GM23338 (cell line): ENCODE measurements around the gene UBAP2. TPM values are rescaled to one million over a fixed set of nuclear protein-coding genes. Genes with fewer than 3 reads are reported as not detected.

Experiments used
- ATAC-seq: fragments of 200-7000 bp; cut with Tn5 transposase; 3 replicates; pipeline ENCODE4 v1.9.1; 2020
- DNase-seq: peaks from one replicate; pipeline ENCODE4 v3.0.0-alpha.2; 2015; ENCODE audit warnings: low spot score
- H2AFZ ChIP-seq: fragments of 200-600 bp; sonication (generic); 2 replicates; pipeline ENCODE4 v1.8.0; 2016; ENCODE audit warnings: antibody characterized with exemption, mild to moderate bottlenecking, moderate library complexity
- H3F3A ChIP-seq: fragments of 200-600 bp; sonication (generic); replicated peaks from 2 replicates; pipeline ENCODE4 v1.8.0; 2017; ENCODE audit warnings: antibody characterized with exemption, mixed run types, low read depth
- H3K27ac ChIP-seq: fragments of 200-600 bp; sonication (generic); 2 replicates; pipeline ENCODE4 v1.6.1; 2016; ENCODE audit warnings: low read depth
- H3K27me3 ChIP-seq: fragments of 200-600 bp; sonication (generic); 2 replicates; pipeline ENCODE4 v1.8.0; 2016; ENCODE audit warnings: mild to moderate bottlenecking, mixed run types, moderate library complexity; ENCODE audit not compliant: insufficient read depth
- H3K36me3 ChIP-seq: fragments of 200-600 bp; sonication (generic); 2 replicates; pipeline ENCODE4 v1.8.0; 2016; ENCODE audit warnings: mild to moderate bottlenecking; ENCODE audit not compliant: insufficient read depth
- H3K4me1 ChIP-seq: fragments of 200-600 bp; sonication (generic); 2 replicates; pipeline ENCODE4 v1.8.0; 2016; ENCODE audit warnings: mild to moderate bottlenecking, moderate library complexity; ENCODE audit not compliant: insufficient read depth
- H3K4me2 ChIP-seq: fragments of 200-600 bp; sonication (generic); 2 replicates; pipeline ENCODE4 v1.7.1; 2017; ENCODE audit warnings: mixed run types
- H3K4me3 ChIP-seq: fragments of 200-600 bp; sonication (generic); 2 replicates; pipeline ENCODE4 v1.6.1; 2016; ENCODE audit warnings: mixed run types
- H3K79me2 ChIP-seq: fragments of 200-600 bp; sonication (generic); replicated peaks from 2 replicates; pipeline ENCODE4 v1.8.0; 2017; ENCODE audit warnings: mild to moderate bottlenecking; ENCODE audit not compliant: insufficient read depth
- H3K9me2 ChIP-seq: fragments of 200-600 bp; sonication (generic); 2 replicates; pipeline ENCODE4 v1.8.0; 2017; ENCODE audit not compliant: insufficient read depth
- H4K20me1 ChIP-seq: fragments of 200-600 bp; sonication (generic); replicated peaks from 2 replicates; pipeline ENCODE4 v1.8.0; 2017; ENCODE audit warnings: mild to moderate bottlenecking; ENCODE audit not compliant: insufficient read depth
- H3K27ac Mint-ChIP-seq: 2 replicates; pipeline ENCODE4 v1.8.0; 2020; ENCODE audit warnings: inconsistent platforms, mild to moderate bottlenecking, moderate library complexity, mixed read lengths
- H3K27me3 Mint-ChIP-seq: 3 replicates; pipeline ENCODE4 v1.8.0; 2022; ENCODE audit warnings: low read depth, mild to moderate bottlenecking, moderate library complexity, mixed read lengths, inconsistent platforms; ENCODE audit not compliant: insufficient read depth, poor library complexity
- H3K36me3 Mint-ChIP-seq: 3 replicates; pipeline ENCODE4 v1.8.0; 2021; ENCODE audit warnings: low read depth, mild to moderate bottlenecking, inconsistent platforms, moderate library complexity, mixed read lengths
- H3K4me1 Mint-ChIP-seq: 3 replicates; pipeline ENCODE4 v1.8.0; 2020; ENCODE audit warnings: mild to moderate bottlenecking, inconsistent platforms, mixed read lengths
- H3K4me3 Mint-ChIP-seq: 3 replicates; pipeline ENCODE4 v1.8.0; 2021; ENCODE audit warnings: moderate library complexity, mild to moderate bottlenecking, inconsistent platforms, mixed read lengths
- H3K9me3 Mint-ChIP-seq: 3 replicates; pipeline ENCODE4 v1.8.0; 2020; ENCODE audit warnings: moderate library complexity, mild to moderate bottlenecking, inconsistent platforms, mixed read lengths
- CREB1 ChIP-seq: fragments of 250-450 bp; sonication (Bioruptor Pico); IDR thresholded peaks from 2 replicates; pipeline ENCODE4 v1.5.0; 2020; ENCODE audit warnings: low read depth, mild to moderate bottlenecking, moderate library complexity
- CTCF ChIP-seq, 2 experiments: fragments of 200-600 bp in 1 of 2; sonication (generic) in 1 of 2; conservative IDR thresholded peaks; 2 replicates each; pipeline versions ENCODE4 v1.5.1 to v1.6.1; 2016 to 2017; ENCODE audit warnings: antibody characterized with exemption in 2 of 2, low read depth in 2 of 2, mild to moderate bottlenecking in 2 of 2, moderate library complexity in 1 of 2
- ETS1 ChIP-seq: IDR thresholded peaks from 2 replicates; pipeline ENCODE4 v1.6.1; 2016; ENCODE audit warnings: antibody characterized with exemption
- EZH2 ChIP-seq: fragments of 200-600 bp; sonication (generic); IDR thresholded peaks from one replicate; pipeline ENCODE4 v1.8.0; 2017; ENCODE audit warnings: antibody characterized with exemption, mild to moderate bottlenecking, low read depth; ENCODE audit not compliant: unreplicated experiment
- EZH2phosphoT487 ChIP-seq: fragments of 200-600 bp; sonication (generic); IDR thresholded peaks from one replicate; pipeline ENCODE4 v1.8.1; 2018; ENCODE audit warnings: antibody characterized with exemption; ENCODE audit not compliant: unreplicated experiment
- JUNB ChIP-seq: IDR thresholded peaks from one replicate; pipeline ENCODE4 v1.6.1; 2016; ENCODE audit warnings: antibody characterized with exemption; ENCODE audit not compliant: unreplicated experiment
- NANOG ChIP-seq: IDR thresholded peaks from 2 replicates; pipeline ENCODE4 v1.6.1; 2016; ENCODE audit warnings: antibody characterized with exemption, borderline replicate concordance
- POLR2AphosphoS5 ChIP-seq: IDR thresholded peaks from 2 replicates; pipeline ENCODE4 v1.6.1; 2016; ENCODE audit warnings: antibody characterized with exemption, low read depth
- STAT1 ChIP-seq: IDR thresholded peaks from one replicate; pipeline ENCODE4 v1.6.1; 2016; ENCODE audit warnings: antibody characterized with exemption; ENCODE audit not compliant: unreplicated experiment
- ZNF114 ChIP-seq: fragments of 250-450 bp; sonication (Bioruptor Pico); IDR thresholded peaks from 2 replicates; pipeline ENCODE4 v1.5.0; 2020; ENCODE audit warnings: mild to moderate bottlenecking, moderate library complexity
- ZNF331 ChIP-seq: fragments of 250-450 bp; sonication (Bioruptor Pico); IDR thresholded peaks from 2 replicates; pipeline ENCODE4 v1.5.0; 2020; ENCODE audit warnings: low read depth, mild to moderate bottlenecking, moderate library complexity
- polyA plus RNA-seq: library from polyadenylated mRNA; unstranded; fragments of >200 nt; fragmentation: Nextera tagmentation; extraction: Ambion mirVana; gene quantifications from 2 replicates; pipeline ENCODE4 v1.2.1, GENCODE V29; 2016
- total RNA-seq: library from RNA; depleted of rRNA; stranded (reverse); fragments of >200 nt; shearing (Covaris generic); gene quantifications from 2 replicates; pipeline ENCODE4 v1.2.3, GENCODE V29; 2014
- TF ChIP-seq, protein P1 (sequence below): IDR thresholded peaks from one replicate; pipeline ENCODE4 v1.6.1; 2018; ENCODE audit warnings: antibody characterized with exemption; ENCODE audit not compliant: unreplicated experiment
- TF ChIP-seq, protein P2 (sequence below): fragments of 250-450 bp; sonication (Bioruptor Pico); IDR thresholded peaks from 2 replicates; pipeline ENCODE4 v1.5.0; 2020; ENCODE audit warnings: mild to moderate bottlenecking, moderate library complexity

Gene UBAP2
- total and polyA plus RNA-seq, 2 experiments from 2014 or later, result 47.4 to 56.4 TPM

GRCh38 chr9:33972698-33973097 is 76.0 kb downstream of the UBAP2 start:
- H3K4me2 ChIP-seq, result no peak overlapping the region
- peaks cover 49% of the 10 kb centered on the region for H3K36me3 Mint-ChIP-seq
- peaks cover 24% of the 10 kb centered on the region; the same call in 1 of the 2 replicates for H3K36me3 ChIP-seq
- H3F3A ChIP-seq, result no peaks in the 10 kb centered on the region
- no peak overlapping the region for H2AFZ ChIP-seq
- no peaks in the 10 kb centered on the region for H3K4me1 ChIP-seq
- H3K9me2 ChIP-seq, result no peaks in the 10 kb centered on the region
- H3K4me3 ChIP-seq, result no peak overlapping the region
- peaks cover 6% of the 10 kb centered on the region; the same call in 1 of the 2 replicates for H3K79me2 ChIP-seq
- no peak overlapping the region for H3K27ac Mint-ChIP-seq
- H3K27me3 Mint-ChIP-seq, result peaks cover 3% of the 10 kb centered on the region
- DNase-seq (no peak), ATAC-seq (no peak)
- no peaks in the 10 kb centered on the region for H3K9me3 Mint-ChIP-seq
- no peaks in the 10 kb centered on the region for H3K27me3 ChIP-seq
- no peaks in the 10 kb centered on the region; the same call in 1 of the 2 replicates for H4K20me1 ChIP-seq
- H3K4me1 Mint-ChIP-seq, result no peaks in the 10 kb centered on the region
- TF ChIP-seq, protein P1, sequence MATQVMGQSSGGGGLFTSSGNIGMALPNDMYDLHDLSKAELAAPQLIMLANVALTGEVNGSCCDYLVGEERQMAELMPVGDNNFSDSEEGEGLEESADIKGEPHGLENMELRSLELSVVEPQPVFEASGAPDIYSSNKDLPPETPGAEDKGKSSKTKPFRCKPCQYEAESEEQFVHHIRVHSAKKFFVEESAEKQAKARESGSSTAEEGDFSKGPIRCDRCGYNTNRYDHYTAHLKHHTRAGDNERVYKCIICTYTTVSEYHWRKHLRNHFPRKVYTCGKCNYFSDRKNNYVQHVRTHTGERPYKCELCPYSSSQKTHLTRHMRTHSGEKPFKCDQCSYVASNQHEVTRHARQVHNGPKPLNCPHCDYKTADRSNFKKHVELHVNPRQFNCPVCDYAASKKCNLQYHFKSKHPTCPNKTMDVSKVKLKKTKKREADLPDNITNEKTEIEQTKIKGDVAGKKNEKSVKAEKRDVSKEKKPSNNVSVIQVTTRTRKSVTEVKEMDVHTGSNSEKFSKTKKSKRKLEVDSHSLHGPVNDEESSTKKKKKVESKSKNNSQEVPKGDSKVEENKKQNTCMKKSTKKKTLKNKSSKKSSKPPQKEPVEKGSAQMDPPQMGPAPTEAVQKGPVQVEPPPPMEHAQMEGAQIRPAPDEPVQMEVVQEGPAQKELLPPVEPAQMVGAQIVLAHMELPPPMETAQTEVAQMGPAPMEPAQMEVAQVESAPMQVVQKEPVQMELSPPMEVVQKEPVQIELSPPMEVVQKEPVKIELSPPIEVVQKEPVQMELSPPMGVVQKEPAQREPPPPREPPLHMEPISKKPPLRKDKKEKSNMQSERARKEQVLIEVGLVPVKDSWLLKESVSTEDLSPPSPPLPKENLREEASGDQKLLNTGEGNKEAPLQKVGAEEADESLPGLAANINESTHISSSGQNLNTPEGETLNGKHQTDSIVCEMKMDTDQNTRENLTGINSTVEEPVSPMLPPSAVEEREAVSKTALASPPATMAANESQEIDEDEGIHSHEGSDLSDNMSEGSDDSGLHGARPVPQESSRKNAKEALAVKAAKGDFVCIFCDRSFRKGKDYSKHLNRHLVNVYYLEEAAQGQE, result no peak
- TF ChIP-seq JUNB (no peak), CTCF (conservative IDR thresholded peaks at IDR 0.05; ENCODE audit: low read depth in 2 of 2) (no peak), CREB1 (CRISPR knock-in tag) (no peak), ZNF331 (CRISPR knock-in tag) (no peak), ETS1 (no peak), ZNF114 (no peak), EZH2phosphoT487 (no peak), EZH2 (no peak), POLR2AphosphoS5 (no peak), STAT1 (no peak), NANOG (no peak)
- TF ChIP-seq, protein P2, sequence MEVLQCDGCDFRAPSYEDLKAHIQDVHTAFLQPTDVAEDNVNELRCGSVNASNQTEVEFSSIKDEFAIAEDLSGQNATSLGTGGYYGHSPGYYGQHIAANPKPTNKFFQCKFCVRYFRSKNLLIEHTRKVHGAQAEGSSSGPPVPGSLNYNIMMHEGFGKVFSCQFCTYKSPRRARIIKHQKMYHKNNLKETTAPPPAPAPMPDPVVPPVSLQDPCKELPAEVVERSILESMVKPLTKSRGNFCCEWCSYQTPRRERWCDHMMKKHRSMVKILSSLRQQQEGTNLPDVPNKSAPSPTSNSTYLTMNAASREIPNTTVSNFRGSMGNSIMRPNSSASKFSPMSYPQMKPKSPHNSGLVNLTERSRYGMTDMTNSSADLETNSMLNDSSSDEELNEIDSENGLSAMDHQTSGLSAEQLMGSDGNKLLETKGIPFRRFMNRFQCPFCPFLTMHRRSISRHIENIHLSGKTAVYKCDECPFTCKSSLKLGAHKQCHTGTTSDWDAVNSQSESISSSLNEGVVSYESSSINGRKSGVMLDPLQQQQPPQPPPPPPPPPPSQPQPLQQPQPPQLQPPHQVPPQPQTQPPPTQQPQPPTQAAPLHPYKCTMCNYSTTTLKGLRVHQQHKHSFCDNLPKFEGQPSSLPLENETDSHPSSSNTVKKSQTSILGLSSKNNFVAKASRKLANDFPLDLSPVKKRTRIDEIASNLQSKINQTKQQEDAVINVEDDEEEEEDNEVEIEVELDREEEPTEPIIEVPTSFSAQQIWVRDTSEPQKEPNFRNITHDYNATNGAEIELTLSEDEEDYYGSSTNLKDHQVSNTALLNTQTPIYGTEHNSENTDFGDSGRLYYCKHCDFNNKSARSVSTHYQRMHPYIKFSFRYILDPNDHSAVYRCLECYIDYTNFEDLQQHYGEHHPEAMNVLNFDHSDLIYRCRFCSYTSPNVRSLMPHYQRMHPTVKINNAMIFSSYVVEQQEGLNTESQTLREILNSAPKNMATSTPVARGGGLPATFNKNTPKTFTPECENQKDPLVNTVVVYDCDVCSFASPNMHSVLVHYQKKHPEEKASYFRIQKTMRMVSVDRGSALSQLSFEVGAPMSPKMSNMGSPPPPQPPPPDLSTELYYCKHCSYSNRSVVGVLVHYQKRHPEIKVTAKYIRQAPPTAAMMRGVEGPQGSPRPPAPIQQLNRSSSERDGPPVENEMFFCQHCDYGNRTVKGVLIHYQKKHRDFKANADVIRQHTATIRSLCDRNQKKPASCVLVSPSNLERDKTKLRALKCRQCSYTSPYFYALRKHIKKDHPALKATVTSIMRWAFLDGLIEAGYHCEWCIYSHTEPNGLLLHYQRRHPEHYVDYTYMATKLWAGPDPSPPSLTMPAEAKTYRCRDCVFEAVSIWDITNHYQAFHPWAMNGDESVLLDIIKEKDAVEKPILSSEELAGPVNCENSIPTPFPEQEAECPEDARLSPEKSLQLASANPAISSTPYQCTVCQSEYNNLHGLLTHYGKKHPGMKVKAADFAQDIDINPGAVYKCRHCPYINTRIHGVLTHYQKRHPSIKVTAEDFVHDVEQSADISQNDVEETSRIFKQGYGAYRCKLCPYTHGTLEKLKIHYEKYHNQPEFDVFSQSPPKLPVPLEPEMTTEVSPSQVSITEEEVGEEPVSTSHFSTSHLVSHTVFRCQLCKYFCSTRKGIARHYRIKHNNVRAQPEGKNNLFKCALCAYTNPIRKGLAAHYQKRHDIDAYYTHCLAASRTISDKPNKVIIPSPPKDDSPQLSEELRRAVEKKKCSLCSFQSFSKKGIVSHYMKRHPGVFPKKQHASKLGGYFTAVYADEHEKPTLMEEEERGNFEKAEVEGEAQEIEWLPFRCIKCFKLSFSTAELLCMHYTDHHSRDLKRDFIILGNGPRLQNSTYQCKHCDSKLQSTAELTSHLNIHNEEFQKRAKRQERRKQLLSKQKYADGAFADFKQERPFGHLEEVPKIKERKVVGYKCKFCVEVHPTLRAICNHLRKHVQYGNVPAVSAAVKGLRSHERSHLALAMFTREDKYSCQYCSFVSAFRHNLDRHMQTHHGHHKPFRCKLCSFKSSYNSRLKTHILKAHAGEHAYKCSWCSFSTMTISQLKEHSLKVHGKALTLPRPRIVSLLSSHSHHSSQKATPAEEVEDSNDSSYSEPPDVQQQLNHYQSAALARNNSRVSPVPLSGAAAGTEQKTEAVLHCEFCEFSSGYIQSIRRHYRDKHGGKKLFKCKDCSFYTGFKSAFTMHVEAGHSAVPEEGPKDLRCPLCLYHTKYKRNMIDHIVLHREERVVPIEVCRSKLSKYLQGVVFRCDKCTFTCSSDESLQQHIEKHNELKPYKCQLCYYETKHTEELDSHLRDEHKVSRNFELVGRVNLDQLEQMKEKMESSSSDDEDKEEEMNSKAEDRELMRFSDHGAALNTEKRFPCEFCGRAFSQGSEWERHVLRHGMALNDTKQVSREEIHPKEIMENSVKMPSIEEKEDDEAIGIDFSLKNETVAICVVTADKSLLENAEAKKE, result no peak
- H3K27ac ChIP-seq, result no peak overlapping the region
- no peak overlapping the region for H3K4me3 Mint-ChIP-seq
